ENCODE data around the gene RALGAPA2.

- TF ChIP-seq, protein P1, sequence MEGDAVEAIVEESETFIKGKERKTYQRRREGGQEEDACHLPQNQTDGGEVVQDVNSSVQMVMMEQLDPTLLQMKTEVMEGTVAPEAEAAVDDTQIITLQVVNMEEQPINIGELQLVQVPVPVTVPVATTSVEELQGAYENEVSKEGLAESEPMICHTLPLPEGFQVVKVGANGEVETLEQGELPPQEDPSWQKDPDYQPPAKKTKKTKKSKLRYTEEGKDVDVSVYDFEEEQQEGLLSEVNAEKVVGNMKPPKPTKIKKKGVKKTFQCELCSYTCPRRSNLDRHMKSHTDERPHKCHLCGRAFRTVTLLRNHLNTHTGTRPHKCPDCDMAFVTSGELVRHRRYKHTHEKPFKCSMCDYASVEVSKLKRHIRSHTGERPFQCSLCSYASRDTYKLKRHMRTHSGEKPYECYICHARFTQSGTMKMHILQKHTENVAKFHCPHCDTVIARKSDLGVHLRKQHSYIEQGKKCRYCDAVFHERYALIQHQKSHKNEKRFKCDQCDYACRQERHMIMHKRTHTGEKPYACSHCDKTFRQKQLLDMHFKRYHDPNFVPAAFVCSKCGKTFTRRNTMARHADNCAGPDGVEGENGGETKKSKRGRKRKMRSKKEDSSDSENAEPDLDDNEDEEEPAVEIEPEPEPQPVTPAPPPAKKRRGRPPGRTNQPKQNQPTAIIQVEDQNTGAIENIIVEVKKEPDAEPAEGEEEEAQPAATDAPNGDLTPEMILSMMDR (IDR thresholded peaks at IDR 0.05), result no peak
- no peak for TF ChIP-seq POLR2AphosphoS5 (IDR thresholded peaks at IDR 0.05)
These were observed 107.5 kb downstream of the RALGAPA2 start for GRCh38 chr20:20604907-20605306.

Data from breast epithelium (tissue), 3 donors.